Stimulated activated CD4-positive, alpha-beta T cell treated with anti-CD3 and anti-CD28 coated beads, Interleukin-4, amount 100 ng/mL, for 1 hour (primary cell): ENCODE data around the gene SZT2.

ENCODE experiments used
- DNase-seq: peaks from one replicate; pipeline ENCODE4 v3.0.0-alpha.2; 2020

The SZT2 gene

DNA sequence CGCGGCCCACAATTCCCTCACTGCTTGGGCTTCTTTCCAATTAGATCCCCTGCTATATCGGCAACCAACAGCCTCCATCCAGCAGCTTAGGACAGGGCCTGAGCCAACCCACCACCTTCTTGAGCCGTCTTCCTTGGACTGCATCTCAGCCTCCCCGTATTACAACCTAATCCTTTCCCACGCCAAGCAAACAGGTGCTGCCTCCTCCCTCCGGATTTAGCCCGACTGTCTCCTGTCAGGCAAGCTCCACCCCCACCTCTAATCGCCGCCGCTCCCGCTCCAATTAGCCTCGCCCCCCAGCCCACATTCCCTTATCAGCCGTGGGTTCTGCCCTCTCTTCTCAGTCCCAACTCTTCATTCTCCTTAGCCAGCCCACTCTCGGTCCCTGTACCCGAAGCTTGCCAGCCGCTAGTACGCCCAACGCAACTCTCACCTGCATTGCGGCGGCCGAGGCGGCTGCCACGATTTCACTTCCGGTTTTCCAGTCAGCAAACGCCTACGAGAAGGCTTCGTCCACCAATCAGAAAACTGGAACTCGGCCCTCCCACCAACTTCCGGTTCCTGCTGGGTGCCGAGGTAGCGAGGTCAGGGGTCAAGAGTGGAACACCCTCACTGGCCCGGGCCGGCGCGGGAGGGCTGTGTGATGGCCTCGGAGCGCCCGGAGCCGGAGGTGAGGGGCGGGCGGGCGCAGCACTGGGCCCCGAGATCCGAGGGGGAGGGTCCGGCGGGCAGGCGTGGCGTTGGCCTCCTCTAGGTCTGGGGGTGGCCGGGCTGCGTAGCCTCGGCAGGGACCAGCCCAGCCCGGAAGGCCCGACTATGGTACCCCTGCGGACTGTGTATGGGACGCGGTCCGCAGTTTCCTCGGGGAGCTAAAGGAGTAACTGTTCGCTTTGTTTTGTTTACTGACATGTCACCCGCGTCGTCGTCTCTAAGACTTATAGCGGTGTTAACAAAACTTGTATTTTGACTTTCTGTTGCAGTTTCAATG lies at the start of gene SZT2, which contains the start of gene MED8:
Gene SZT2, plus strand, starts transcription at position 574 of the 988 bp plus-strand sequence. Its CDS starts 70 bp downstream, at position 644.
Gene MED8, minus strand, starts transcription at position 475 of the 988 bp plus-strand sequence. Its CDS starts 36 bp downstream, at position 439.
- peak; percentile 89 for DNase-seq

DNA sequence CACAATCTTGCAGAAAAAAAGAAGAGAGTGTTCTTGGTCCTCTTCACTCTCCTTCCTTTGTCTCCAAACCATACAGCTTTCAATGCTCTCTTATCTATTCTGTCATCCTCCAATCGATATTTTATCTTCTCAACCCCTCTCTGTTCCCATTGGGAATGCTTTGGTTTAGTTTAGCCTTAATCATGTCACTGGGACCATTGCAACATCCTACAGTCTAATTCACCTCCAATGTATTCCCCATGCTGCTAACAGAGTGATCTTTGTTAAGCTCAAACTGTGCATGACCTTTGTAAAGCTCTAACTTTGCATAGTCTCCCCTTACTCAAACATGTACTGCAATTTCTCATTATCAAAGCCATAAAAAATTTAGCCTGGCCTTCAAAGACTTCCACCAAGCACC lies 49.1 kb upstream of the SZT2 start:
- DNase-seq = no peak

DNA sequence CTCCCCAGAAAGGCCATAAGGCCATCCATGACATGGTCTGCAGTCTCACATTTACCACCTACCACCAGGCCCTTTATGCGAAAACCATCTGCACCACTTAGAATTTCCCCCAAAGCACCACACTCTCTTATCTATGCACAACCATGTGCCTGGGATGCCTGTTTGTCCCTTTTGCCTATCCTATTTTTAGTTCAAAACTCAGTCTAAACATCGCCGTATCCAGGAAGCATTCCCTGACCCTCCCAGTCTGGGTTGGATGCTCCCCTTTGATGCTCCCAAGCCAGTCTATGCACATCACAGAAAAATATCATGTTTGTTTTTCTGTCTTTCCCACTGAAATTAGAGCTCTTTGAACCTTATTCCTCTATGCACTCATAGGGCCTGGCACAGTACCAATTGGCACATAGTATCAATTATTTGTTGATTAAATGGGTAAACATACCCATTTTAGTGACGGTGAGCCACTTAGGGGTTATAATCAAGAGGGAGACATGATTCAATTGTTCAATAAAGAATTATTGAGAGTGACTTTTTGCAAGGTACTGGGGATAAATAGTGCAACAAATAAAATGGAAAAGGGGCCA lies 45.3 kb upstream of the SZT2 start:
- no peak for DNase-seq

DNA sequence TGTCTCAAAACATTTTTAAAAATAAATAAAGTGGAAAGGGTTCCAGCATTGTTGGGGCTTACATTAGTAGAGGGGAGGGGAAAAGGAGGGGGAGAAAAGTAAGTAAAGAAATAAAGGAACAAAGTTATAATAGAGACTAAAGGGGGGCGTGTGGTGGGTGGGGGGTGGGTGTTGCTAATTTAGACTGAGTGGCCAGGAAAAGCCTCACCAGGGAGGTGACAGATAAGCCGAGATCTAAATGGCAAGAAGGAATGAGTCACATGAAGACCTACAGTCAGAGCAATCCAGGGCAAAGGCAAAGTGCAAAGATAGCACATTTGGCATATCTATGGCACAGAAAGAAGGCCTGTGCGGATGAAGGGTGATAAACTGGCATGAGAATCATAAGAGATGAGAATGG lies 44.6 kb upstream of the SZT2 start:
- DNase-seq = no peak

DNA sequence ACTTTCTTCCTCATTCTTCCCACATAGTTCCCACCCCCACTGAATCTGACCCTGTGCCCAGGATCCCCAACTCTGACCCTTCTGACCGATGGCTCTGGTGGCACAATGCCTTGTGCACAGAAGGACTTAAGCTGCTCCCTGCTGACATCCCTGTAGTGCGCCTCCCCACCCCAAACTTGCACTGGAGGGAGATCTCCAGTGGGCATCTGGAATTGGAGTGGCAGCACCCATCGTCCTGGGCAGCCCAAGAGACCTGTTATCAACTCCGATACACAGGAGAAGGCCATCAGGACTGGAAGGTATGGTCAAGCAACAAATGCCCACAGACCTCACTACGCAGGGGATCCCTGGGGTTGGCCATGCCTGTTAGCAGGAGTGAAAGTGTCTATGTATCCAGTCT lies 43.1 kb upstream of the SZT2 start:
- no peak for DNase-seq

DNA sequence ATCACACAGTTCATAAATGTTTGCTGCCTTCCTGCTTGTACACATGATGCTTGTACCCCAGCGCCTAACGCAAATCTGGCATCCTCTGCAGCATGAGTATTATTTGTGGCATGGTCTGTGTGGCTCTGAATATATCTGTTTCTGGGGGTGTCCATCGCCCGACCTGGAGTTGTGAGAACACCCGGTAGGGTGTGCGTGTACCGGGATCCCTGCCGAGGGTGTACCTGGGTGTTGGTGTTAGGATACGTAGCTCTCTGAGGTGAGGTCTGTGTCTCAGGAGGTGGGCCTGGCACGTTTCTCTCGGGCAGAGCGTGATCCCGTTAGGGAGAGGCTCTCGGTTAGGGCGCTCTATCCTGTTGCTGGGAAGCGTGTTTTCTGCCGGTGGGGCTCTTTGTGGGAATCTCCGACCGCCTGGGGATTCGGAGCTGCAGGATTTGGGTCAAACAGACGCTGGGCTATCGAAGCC lies 41.3 kb upstream of the SZT2 start:
- DNase-seq = no peak

DNA sequence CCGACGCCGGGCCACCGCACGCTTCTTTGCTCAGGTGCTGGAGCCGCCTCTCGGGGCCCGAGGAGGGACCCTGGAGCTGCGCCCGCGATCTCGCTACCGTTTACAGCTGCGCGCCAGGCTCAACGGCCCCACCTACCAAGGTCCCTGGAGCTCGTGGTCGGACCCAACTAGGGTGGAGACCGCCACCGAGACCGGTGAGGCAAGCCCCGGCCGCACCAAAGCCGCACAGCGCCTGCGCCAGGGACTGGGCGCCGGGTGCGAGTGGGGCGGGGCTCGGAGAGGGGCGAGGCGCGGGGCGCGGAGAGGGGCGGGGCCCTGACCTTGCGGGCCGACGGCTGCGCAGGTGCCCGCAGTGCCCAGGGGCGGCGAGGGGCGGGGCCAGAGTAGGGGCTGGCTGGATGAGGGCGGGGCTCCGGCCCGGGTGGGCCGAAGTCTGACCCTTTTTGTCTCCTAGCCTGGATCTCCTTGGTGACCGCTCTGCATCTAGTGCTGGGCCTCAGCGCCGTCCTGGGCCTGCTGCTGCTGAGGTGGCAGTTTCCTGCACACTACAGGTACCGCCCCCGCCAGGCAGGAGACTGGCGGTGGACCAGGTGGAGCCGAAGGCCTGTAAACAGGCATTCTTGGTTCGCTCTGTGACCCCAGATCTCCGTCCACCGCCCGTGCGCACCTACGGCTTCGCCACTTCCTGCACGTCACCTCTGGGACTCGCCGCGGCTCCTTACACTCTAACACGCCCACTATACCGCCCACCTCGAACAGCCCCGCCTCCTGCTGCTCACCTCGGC lies 40.7 kb upstream of the SZT2 start:
- peak; percentile 40 for DNase-seq

DNA sequence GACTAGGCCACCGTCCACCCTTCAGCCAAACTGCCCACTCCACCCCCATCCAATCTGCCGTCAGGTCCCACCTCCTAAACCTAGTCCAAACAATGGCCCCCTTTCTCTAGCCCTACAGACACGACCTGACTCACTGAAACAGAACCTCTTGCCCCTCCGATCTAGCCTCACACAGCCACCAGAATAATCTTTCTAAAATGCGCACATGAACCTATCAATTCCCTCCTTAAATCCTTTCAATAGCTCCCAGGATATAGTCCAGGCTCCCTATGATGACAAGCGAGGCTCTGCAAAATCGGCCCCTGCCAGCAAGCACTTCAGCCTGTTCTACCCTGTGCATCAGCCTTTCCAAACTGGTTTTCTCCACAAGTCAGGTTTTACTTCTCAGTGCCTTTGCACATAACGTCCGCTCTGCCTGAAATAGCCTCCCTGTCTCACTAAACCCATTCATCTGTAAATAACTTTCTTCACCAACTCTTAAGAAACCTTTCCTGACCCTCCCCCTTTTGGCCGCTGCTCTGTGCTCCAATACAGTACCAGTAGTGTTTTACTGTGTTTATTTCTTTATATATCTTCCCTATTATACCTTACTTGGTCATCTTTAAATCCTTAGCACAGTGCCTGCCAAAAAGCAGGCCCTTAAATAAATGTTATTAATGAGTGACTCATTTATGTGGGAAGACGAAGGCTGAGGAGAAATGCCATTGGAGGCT lies 39.9 kb upstream of the SZT2 start:
- DNase-seq = no peak

DNA sequence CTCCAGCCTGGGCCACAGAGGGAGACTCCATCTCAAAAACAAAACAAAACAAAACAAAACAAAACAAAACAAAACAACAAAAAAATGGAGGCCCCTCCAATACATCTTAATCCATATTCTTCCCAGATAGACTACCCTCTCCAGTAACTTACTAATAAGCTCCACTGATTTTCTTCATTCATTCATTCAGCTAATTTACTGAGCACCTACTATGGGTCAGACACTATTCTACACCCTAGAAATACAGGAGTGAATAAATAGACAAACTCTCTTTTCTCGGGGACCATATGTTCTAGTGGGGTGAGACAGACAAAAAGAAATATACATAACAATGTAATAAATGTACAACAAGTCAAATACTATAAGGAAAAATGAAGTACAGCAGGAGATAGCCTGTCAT lies 38.7 kb upstream of the SZT2 start:
- no peak for DNase-seq

DNA sequence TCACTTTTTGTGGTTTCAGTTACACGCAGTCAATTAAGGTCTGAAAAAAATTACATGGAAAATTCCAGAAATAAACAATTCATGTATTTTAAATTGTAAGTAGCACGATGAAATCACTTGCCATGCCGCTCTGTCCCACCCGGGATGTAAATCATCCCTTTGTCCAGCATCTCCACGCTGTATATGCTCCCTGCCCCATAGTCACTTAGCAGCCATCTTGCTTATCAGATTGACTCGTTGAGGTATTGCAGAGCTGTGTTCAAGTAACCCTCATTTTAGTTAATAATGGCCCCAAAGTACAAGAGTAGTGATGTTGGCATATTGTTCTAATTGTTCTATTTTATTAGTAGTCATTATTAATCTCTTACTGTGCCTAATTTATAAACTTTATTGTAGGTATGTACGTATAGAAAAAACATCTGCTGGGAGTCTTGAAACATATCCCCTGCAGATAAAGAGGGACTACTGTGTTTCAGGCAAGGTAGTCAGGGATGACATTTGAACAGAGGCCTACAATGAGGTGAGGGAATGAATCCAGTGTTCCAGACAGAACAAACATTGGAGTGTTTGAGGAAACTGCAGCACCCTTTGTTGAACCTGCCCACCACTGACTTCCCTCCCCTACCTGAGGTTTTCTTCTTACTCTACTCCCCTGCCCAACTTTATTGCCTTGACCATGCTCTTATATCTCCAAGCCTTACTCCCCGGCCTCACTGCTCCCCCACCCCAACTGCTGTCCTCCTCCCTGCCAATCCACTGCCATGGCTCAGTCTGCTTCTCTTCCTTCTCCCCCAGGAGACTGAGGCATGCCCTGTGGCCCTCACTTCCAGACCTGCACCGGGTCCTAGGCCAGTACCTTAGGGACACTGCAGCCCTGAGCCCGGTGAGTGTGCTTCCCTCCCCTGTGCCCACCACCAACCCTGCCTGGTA lies 38.0 kb upstream of the SZT2 start:
- DNase-seq = no peak

DNA sequence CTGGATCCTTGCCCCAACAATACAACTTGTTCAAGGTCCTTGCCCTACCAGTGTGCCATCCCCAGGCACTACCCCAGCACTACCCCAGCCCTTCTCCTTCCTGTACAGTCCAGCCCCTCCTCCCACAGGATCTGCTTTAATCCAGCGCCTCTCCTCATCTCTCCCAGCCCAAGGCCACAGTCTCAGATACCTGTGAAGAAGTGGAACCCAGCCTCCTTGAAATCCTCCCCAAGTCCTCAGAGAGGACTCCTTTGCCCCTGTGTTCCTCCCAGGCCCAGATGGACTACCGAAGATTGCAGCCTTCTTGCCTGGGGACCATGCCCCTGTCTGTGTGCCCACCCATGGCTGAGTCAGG lies 37.4 kb upstream of the SZT2 start:
- DNase-seq = no peak

DNA sequence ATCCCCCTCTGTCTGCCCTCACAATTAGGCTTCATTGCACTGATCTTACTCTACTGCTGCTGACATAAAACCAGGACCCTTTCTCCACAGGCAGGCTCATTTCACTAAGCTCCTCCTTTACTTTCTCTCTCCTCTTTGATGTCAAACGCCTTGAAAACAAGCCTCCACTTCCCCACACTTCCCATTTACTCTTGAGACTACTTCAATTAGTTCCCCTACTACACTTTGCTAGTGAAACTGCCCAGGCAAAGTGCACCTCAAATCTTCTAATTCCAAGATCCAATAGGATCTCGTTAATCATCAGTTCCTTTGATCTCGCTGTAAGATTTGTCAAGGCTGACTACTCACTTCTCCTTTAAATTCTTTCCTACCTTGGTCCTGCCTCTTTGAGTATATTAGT lies 36.8 kb upstream of the SZT2 start:
- DNase-seq = no peak

DNA sequence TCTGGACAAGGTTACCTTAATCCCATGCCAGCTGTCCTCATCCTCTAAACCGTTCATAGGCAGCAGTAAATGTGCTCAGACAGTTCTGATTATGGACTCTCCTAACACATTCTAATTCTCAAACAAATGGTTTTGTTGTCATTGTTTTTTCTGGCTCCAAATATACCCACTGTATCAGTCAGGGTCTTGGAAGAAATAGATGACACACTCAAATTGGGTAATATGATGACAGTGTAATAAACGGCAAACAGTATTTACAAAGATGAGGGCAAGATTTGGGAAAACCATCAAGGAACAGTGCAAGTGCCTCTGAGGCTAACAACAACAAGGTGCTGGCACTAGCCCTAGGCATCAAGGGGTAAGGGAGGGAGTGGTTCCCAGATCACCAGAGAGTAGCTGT lies 35.2 kb upstream of the SZT2 start:
- DNase-seq = no peak

DNA sequence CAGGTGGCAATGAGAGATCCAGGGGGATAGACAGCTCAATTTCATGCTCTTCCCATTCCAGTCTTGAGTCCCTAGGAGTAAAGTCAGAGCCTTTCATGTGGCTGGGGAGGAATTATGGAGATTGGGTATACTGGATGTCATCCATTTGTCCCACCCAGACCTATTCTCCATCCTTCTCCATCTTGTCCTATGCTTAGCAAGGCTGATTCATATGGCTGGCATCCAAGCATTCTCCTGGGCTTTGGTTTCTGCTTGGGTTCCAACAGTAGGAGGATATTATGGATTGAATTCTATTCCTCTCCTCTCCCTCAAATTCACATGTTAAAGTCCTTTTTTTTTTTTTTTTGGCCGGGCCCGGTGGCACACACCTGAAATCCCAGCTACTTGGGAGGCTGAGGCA lies 34.8 kb upstream of the SZT2 start:
- DNase-seq = no peak

DNA sequence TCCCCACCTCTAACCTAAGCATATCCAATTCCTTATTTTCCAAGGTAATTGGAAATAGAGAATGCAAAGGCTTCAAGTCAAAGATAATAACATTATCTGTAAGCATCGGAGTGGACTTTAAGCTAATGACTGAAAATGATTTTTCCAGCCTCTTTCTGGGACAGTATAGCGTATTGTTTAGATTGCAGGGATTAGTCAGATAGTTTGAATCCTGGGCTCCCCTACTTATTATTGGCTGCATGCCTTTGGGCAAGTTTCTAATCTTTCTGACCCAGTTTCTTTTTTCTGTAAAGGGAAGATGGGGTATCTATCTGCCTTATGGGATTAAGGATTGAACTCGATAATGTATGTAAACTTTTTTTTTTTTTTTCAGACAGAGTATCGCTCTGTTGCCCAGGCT lies 32.4 kb upstream of the SZT2 start:
- DNase-seq = no peak

DNA sequence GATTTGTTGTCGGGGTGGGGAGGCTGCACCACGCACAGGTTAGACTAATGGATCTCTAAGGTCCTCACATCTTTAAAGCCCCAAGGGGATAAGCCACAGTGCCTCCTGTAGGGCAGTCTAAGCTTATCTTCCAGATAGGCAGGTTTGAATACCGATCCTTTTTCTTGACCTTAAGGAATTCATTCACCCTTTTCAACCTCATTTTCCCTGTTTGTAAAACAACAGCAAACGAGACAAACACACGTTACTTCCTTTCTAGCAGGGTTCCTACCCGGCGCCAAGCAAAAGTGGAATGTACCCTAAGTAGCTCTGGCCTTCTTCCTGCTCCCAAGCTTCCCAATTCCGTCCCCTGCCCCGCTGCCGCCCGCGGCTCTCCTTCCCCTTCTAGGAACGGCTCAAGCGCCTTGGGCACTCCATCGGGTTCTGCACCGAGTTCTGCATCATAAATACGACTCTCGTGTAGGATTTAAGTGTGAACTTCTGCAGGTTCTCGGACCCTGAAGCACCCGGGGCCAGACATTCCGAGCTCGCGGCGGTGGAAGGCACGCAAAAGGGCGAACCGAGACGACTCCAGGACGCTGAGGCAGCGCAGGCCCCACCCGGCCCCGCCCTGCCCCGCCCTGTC lies 31.5 kb upstream of the SZT2 start:
- DNase-seq = no peak

DNA sequence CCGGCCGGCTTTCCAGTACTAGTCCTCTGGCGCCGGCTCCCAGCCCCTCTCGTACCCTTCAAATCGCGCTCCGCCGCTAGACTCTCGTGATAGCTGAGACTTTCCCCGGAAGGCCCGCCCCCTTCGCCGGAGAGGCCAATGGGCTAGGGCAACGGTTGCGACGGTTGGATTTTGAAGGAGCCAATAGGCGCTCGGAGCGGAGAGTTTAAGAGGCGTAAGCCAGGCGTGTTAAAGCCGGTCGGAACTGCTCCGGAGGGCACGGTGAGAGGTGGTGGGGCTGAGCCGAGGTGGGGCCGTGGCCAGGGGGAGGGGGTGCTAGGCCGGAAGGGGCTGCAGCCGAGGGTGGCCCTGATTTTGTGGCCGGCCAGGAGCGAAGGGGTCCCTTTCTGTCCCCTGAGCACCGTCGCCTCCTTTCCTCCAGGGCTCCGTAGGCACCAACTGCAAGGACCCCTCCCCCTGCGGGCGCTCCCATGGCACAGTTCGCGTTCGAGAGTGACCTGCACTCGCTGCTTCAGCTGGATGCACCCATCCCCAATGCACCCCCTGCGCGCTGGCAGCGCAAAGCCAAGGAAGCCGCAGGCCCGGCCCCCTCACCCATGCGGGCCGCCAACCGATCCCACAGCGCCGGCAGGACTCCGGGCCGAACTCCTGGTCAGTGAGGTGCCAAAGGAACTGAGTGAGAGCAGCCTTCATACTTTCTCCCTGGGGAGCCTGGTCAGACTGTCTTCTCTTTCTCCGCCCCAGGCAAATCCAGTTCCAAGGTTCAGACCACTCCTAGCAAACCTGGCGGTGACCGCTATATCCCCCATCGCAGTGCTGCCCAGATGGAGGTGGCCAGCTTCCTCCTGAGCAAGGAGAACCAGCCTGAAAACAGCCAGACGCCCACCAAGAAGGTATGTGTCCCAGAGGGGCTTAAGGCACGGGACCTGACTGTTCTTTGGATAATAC lies 30.7 kb upstream of the SZT2 start, which contains the start of gene CDC20:
Gene CDC20, plus strand, starts transcription at position 236 of the 948 bp plus-strand sequence. Its CDS starts 235 bp downstream, at position 471.
- peak; percentile 99 for DNase-seq

DNA sequence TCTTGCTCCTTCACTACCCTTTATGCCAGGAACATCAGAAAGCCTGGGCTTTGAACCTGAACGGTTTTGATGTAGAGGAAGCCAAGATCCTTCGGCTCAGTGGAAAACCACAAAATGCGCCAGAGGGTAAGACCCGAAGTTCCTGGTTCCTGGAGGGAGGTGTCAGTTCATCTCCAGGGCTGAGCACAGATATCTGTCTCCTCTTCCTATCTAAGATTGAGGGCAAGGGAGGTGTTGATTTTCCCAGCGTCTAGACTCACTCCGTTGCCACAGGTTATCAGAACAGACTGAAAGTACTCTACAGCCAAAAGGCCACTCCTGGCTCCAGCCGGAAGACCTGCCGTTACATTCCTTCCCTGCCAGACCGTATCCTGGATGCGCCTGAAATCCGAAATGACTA lies 30.0 kb upstream of the SZT2 start:
- DNase-seq = no peak

DNA sequence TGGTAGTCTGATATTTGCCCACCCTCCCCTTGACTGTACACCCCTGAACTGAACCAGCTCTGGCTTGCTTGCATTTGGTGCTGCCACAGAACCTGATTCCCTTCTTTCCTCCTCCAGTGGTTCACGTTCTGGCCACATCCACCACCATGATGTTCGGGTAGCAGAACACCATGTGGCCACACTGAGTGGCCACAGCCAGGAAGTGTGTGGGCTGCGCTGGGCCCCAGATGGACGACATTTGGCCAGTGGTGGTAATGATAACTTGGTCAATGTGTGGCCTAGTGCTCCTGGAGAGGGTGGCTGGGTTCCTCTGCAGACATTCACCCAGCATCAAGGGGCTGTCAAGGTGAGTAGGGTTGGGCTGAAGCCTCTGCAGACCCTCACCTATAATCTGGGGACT lies 29.1 kb upstream of the SZT2 start:
- no peak for DNase-seq
